HG02943 (cell line): ENCODE results near the gene ABL2.
"Not testable (repeated sequence)": the region's sequence is repeated elsewhere in the genome, so short reads cannot be mapped to it uniquely, and the experiment has no call there.

ENCODE experiments used
- ATAC-seq: cut with Tn5 transposase; IDR thresholded peaks from one replicate; pipeline ENCODE4 v1.9.1; 2021; ENCODE audit warnings: mild to moderate bottlenecking, low read depth, moderate library complexity; ENCODE audit not compliant: unreplicated experiment

ABL2 gene

DNA sequence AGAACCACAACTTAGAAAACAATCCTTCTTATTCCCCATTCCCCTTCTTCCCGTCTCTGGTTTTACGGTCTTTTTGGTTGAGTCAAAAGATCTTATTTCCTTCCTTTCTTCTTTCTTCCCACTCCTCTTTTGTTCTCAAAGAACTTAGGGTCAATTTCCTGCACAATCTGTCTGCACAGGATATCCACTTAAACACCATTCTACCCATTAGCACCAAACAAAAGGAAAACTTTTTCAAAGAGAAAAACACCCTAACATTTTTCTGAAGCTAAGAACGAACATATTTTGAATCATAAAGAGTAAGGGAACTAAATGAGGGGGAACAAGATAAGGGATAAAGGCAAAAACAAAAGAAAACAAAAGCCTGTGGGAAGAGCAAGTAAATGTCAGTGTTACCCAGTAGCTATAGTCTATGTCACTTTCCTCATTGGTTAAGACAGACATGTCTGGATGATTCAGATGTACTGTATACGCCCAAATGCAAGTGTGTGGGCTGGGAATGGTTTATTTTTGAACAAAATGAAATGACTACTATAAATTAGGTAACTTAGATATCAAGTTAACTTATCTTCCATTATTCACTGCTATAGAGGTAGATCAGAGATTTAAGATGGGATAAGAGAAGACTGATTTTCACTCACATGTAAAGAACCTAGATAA lies 87.8 kb downstream of the ABL2 start:
- ATAC-seq = no peak

DNA sequence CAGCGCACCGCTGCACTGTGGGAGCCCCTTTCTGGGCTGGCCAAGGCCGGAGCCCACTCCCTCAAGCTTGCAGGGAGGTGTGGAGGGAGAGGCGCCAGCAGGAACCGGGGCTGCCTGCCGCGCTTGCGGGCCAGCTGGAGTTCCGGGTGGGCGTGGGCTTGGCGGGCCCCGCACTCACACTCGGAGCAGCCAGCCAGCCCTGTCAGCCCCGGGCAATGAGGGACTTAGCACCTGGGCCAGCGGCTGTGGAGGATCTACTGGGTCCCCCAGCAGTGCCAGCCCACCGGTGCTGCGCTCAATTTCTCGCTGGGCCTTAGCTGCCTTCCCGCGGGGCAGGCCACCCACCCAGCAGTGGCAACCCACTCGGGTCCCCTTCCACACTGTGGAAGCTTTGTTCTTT lies 90.7 kb downstream of the ABL2 start:
- ATAC-seq = not testable (repeated sequence)

DNA sequence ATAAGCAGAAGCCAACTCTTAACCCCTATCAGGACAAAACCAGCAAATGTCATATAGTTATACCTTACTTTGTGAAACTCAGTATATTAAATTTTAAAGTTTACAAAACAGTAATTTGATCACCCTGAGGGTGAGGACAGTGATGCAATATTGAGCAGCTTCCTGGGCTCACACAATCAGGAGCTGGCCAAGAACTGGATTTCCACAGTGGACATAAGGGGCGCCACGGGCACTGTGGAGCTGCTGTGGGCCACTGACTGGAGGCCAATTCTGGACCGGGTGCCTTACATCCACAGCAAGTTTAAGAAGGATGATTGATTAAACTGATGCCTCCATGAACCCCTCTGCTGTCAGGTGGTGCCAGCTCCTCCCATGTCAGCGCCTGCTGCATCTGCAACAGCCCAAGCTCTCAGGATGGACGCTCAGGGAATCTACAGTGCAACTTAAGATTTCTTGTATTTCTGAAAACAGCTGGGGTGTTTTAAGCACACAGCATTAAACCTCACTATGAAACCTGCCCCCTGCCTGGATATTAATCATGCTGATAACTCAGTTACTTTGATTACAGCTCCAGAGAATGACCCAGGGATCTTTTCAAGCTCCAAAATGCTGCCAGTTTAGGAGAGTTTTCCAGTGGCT lies 91.7 kb downstream of the ABL2 start:
- no peak for ATAC-seq

DNA sequence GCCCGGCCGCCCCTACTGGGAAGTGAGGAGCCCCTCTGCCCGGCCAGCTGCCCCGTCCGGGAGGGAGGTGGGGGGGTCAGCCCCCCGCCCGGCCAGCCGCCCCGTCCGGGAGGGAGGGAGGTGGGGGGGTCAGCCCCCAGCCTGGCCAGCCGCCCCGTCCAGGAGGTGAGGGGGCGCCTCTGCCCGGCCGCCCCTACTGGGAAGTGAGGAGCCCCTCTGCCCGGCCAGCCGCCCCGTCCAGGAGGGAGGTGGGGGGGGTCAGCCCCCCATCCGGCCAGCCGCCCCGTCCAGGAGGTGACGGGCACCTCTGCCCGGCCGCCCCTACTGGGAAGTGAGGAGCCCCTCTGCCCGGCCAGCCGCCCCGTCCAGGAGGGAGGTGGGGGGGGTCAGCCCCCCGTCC lies 93.8 kb downstream of the ABL2 start:
- ATAC-seq = not testable (repeated sequence)

DNA sequence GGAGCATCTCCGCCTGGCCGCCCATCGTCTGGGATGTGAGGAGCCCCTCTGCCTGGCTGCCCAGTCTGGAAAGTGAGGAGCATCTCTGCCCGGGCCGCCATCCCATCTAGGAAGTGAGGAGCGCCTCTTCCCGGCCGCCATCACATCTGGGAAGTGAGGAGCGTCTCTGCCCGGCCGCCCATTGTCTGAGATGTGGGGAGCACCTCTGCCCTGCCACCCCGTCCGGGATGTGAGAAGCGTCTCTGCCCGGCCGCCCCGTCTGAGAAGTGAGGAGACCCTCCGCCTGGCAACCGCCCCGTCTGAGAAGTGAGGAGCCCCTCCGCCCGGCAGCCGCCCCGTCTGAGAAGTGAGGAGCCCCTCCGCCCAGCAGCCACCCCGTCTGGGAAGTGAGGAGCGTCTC lies 94.3 kb downstream of the ABL2 start:
- not testable (repeated sequence) for ATAC-seq

DNA sequence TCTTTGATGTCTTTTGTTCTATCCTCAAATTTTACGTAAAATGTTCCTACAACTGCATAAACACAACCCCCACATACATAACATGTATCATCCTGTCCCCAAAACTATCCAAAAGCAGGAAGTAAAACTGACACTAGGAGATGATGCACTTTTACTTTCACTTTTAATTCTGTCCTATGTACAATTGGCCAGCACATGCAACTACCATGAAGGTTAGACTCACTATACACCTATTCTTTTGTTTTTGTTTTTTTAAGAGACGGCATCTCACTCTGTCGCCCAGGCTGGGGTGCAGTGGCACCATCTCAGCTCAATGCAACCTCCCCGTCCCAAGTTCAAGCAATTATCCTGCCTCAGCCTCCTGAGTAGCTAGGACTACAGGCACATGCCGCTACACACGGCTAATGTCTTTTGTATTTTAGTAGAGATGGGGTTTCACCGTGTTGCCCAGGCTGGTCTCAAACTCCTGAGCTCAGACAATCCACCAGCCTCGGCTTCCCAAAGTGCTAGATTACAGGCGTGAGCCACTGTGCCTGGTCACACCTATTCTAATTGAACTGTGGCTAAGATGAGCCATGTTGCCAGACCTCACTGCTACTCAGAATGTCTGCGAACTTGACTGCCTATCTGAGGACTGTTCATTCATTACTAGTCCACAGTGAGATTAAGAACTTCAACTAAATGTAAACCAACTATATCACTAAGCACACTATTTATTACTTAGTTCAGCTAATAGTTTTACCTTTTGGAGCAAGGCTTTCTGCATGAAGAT lies 99.6 kb downstream of the ABL2 start:
- ATAC-seq = peak; percentile 96

DNA sequence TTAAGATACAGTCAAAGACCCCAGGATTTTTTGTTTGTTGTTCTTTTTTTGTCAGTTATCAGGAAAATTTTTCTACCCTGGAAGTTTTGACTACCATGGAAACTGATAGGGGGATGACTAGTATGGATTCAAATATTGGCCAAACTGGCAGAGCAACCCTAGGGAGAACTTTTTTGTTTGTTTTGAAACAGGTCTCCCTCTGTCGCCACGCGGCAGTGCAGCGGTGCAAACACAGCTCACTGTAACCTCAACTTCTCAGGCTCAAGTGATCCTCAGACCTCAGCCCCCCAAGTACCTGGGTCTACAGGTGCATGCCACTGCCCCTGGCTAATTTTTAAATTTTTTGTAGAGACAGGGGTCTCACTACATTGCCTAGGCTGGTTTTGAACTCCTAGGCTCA lies 101.0 kb downstream of the ABL2 start:
- no peak for ATAC-seq

DNA sequence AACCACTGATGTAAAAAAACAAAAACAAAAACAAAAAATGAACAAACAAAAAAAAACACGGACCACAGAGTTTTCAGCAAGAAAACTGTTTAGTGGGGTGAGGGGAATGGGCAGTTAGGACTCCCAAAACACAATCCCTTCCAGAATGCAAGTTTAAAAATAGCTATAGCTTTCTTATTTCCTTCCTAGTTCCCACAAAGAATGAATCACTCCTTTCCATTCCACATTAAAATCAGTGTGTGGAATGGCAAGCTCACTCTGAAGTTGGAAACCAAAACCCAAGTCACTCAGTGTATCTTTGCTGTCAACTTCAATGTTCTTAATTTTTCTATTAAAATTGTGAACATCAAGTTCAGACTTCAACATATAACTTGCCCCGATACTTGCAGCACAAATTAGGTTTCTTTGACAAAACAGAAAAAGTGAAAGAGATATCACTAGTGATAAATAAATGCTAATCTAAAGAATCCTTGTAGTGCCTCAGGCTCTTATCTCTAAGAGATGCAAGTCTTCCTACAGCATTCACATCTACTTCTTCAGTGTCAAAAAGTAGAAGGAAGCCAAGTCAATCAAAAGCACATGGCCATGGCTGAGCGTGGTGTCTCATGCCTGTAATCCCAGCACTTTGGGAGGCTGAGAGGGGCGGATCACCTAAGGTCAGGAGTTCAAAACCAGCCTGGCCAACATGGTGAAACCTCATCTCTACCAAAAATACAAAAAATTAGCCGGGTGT lies 102.1 kb downstream of the ABL2 start:
- ATAC-seq = no peak

DNA sequence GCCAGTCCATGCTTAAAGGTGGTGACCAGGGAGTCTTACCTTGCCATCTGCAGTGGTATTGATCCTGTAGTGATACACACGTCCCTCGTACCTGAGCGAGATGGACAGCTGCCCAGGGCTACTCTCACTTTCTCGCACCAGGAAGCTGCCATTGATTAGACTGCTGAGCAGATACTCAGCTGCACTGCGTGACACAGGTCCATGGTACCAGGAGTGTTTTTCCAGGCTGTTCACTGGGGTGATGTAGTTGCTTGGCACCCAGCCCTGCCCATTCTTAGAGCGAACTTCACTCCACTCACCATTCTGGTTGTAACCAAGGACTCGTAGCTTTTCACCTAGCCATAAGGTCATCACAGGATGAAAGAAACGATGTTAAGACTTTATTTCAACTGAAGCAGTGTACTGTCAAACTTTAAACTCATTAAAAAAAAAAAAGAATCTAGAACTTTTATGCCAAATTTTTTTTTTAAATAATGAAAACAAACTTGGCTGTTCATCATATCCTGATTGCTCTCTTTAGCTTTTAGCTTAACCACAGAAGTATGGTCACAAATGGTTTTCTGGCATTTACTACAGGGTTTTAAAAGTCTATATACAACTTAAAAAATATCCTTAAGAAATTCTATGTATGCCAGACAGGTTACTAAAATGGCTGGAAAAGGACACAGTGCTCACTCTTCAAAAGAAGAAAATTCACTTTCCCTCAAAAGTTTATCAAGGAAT lies 103.0 kb downstream of the ABL2 start:
- no peak for ATAC-seq

DNA sequence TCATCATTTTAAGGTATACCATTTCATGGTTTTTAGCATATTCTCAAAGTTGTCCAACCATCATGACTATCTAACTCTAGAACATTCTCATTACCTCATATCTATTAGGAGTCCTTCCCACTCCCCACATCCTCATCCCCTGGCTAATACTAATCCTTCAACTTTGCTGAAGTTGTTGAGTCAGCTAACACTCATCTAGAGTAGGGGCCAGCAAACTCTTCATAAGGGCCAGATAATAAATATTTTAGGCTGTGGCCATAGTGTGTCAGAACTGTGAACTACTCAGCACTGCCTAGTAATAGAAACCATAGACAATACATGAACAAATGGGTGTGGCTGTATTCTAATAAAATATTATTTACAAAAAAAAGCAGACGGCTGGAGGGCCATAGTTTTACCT lies 104.6 kb downstream of the ABL2 start:
- ATAC-seq = no peak

DNA sequence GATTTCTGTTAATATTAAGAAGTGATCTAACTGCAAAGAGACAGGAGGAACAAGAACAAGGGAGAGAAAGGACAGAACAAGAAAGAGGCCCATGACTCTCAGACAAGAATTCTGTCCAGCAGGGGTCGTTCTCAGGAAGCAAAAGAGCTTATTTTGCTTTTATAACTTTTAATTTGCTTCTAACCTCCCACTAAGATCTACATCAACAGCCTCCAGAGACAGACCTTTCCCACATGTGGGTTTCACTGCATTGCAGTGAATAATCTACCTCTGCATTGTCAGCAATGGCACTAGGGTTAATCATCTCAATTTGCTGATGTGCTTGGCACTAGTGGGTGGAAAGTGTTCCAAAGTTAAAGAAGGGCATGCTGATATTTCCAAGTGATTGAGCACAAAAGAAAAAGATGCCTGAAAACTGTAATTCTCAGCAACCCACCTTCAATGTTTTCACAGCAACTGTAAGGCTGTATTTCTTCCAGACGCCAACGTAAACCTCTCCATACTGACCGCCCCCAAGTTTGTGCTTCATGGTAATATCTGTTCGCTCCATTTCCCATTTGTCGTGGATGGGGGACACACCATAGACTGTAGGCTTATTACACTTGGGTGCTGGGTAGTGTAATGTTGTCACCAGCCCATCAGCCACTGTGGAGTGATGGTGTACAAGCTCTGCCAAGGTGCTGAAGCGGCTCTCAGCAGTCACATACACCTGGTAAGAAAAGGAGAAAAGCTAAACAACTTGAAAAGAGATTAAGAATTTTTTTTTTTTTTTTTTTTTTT lies 108.1 kb downstream of the ABL2 start:
- ATAC-seq = no peak

DNA sequence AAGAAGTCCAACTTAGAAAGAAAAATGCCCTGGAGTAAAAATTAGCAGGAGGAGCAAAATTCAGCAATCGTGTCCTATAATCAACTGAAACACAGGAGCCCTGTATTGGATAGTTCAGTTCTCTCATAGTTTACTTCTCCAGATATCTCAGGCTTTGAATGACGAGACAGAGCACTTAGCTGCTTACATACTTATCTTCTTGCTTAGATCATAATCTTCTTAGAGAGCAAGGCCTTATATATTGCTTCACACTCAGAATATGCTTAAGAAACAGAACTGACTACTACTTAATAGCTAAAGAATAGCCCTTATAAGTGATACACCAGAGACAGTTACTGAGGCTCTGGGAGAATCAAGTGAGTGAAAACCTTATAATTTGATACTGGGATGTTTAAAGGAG lies 108.7 kb downstream of the ABL2 start:
- ATAC-seq = no peak

DNA sequence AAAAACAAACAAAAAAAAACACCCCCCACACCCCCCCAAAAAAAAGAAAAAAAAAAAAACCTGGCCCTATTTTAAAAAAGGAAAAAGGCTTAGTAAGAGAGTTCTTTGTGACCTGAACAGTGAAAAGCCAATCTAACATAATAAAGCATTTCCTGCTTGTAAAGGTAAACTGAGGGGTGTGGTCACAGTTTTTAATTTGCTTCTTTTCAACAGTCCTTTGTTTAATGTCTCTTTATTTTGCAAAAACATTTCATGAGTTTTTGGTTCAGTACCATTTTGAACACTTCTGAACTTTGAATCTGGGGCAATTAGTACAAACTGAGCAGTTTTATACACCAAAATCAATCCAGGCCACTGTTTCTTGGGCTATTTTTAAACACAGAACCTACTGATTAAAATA lies 110.0 kb downstream of the ABL2 start:
- ATAC-seq = no peak

DNA sequence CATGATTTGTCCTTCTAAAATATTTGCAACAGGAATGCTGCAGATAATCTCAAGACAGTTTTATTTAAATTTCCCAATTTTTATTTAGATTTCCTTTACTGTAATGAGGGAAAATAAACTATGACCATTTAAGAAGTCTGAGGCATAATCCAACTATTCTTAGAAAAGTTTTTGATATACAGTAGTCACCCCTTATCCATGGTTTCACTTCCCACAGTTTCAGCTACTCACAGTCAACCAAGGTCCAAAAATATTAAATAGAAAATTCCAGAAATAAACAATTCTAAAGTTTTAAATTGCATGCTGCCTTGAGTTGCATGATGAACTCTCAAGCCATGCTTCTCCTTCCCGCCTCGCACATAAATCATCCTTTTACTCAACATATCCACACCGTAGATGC lies 114.3 kb downstream of the ABL2 start:
- no peak for ATAC-seq

DNA sequence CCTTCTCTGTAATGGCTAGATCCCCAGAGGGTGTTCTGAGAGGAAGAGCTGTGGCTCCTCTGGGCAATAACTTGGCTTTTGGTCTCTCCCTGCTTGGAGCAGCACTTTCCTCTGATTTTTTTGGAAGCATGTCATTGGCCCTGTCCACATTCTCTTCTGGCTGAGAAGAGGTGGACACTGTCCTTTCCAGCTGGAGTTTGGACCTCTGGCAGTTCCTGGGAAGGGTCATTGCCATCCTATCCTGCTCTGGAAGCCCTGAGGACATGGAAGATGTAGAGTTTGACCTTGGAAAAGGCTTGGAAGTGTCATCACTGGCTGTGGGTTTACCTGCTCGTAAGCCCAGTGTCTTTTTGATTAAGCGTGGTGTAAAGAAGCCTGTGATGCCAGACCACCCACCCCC lies 120.8 kb downstream of the ABL2 start:
- ATAC-seq = no peak

DNA sequence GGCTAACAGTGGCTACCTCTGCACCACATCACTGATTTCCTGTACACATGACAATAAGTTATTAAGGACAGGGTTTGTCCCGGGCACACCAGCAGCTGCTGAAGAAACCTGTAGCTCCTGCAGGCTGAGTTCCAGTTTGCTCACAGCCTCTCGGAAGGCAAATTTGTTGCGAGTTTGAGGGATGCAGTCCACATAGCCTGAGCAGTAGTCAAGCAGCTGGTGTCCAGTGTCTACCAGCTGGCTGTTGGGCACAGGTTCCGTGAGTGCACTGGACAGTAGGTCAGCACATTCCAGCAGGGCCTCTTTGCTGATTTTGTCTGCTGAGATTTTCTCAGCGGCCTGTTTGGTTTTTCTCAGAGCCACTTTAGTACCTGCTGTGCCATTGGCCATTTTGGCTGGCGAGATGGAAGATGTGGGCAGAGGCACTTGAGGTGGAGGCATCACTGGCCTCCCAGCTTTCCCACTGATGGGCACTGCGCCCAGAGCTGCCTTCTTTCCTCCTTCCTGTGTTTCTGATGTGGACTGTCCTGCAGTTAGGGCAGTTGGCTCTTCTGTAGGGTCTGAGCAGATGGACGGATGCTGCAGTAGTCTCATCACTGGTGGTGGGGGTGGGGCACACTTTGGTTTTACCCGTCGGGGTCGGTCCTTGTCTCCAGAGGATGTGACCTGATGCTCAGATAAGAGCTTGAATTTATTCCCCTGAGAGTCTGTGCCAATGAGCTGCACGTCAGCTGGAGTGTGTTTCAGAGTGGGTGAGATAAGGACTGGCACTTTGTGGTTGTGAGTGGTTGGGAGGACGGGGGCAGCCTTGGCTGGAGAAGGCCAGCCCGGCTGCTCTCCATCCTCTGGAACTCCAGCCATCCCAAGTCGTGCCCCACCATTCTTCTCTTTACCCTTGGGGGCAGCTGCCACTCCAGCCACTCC lies 121.5 kb downstream of the ABL2 start:
- ATAC-seq = no peak

DNA sequence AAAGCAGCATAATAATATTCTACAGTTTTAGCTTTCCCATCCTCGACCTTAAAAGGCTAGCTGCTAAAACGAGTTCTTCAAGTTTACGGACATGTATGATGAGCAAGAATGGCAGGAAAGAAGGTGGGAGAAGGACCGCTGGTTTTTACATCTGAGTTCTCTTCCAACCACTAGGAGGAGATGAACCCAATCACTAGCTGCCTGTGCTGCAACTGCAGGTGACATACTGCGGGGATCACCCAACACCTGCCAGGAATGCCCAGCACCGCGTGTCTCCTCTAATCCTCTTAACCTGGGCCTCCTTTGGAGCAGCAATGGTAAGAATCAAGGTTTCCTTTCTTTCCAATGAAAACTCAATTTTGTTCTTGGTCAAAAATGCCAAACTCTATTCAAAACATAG lies 124.1 kb downstream of the ABL2 start:
- no peak for ATAC-seq

DNA sequence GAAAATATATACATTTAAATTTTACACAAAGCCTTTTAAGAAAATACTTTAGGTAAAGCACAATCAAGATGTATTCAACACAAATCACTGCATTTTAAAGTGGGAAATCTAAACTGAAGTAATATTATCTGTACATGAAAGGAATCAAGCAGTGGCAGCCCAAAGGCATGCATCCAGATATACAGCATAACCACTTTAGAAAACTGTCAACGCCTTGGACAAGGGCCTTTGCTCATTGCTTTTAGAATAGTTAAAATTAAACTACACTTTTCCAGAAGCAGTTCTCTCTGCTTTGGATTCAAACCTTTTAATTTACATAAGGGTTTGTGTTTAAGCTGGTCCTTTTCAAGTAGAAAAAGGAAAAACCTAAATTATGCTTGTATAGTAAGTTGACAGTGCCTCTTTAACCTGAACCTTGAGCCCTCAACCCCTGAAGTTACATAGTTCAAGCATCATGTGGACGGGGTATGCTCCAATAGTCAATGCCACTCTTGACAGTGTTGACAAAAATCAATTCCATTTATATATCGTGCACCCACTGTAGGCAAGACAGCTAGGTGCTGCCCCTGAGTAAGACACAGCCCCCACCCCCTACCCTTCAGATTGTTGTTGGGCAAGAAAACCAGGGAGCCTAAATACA lies 124.7 kb downstream of the ABL2 start:
- ATAC-seq = no peak
